Naive thymus-derived CD8-positive, alpha-beta T cell (primary cell): ENCODE data around the gene RAD51B. TPM values are rescaled to one million over a fixed set of nuclear protein-coding genes. Genes with fewer than 3 reads are reported as not detected.
"Not testable (repeated sequence)": the region's sequence is repeated elsewhere in the genome, so short reads cannot be mapped to it uniquely, and the experiment has no call there.

ENCODE experiments used
- ATAC-seq, 2 donors: fragments of 150-1000 bp; cut with Tn5 transposase in 1 of 2; sonication (Bioruptor Pico), chemical (Tn5 transposase) in 1 of 2; 1 replicate in 1 of 2; 2 replicates in 1 of 2; pipeline ENCODE4 v1.10.0; 2021; ENCODE audit warnings: mild to moderate bottlenecking in 2 of 2, moderate library complexity in 2 of 2
- POLR2A ChIA-PET: fragments of 350-600 bp; sonication (Branson Sonifier 250); formaldehyde crosslinking; loops from one replicate; lab custom pipeline; 2021; ENCODE audit warnings: antibody characterized with exemption; lab: Charles Lee
- DNase-seq, 10 donors: peaks; one replicate each; pipeline versions ENCODE4 v3.0.0 to v3.0.0-alpha.2; 2020 to 2022
- H3K27ac Mint-ChIP-seq, 10 donors: one replicate each; pipeline ENCODE4 v1.8.0; 2020 to 2022; ENCODE audit warnings: mild to moderate bottlenecking in 10 of 10, mixed read lengths in 10 of 10, moderate library complexity in 4 of 10, inconsistent platforms in 1 of 10
- H3K27me3 Mint-ChIP-seq, 5 donors: one replicate each; pipeline ENCODE4 v1.8.0; 2021 to 2022; ENCODE audit warnings: mixed read lengths in 5 of 5
- H3K36me3 Mint-ChIP-seq, 3 donors: one replicate each; pipeline ENCODE4 v1.8.0; 2020 to 2022; ENCODE audit warnings: mixed read lengths in 3 of 3, mild to moderate bottlenecking in 2 of 3, inconsistent platforms in 1 of 3
- H3K4me1 Mint-ChIP-seq, 4 donors: one replicate each; pipeline ENCODE4 v1.8.0; 2021 to 2022; ENCODE audit warnings: mixed read lengths in 4 of 4
- H3K4me3 Mint-ChIP-seq, 10 donors: one replicate each; pipeline ENCODE4 v1.8.0; 2020 to 2022; ENCODE audit warnings: mild to moderate bottlenecking in 10 of 10, mixed read lengths in 10 of 10, moderate library complexity in 6 of 10, inconsistent platforms in 1 of 10
- H3K9me3 Mint-ChIP-seq, 9 donors: one replicate each; pipeline ENCODE4 v1.8.0; 2020 to 2022; ENCODE audit warnings: mixed read lengths in 9 of 9, mild to moderate bottlenecking in 3 of 9, inconsistent platforms in 1 of 9, moderate library complexity in 1 of 9
- polyA plus RNA-seq, 3 donors: library from polyadenylated mRNA; unstranded; fragments of 300-500 nt; fragmentation: Illumina TruSeq; gene quantifications; one replicate each; pipeline ENCODE4 v1.2.3, GENCODE V29; 2021
- total RNA-seq, 8 experiments: library from RNA in 2 of 8; stranded (reverse) in 2 of 8; gene quantifications; one replicate each; pipeline ENCODE4 v1.2.3 and lab custom pipeline; 2021 to 2026

RAD51B gene
- total and polyA plus RNA-seq, 5 experiments from 2014 or later, result 15.1 to 30.0 (median 26.4) TPM

- peak in 1 of 2 donors; percentile 9 for ATAC-seq
- DNase-seq, result peak in 1 of 10 donors; percentile 14
Observed at GRCh38 chr14:67815573-67816225, 3.9 kb upstream of the RAD51B start.

GRCh38 chr14:67816326-67817002 lies 3.1 kb upstream of the RAD51B start, which contains the start of gene ZFYVE26:
Gene ZFYVE26, minus strand, starts transcription at chr14:67816590. Its CDS starts 627 bp downstream, at chr14:67815963.
- peak; percentile 94 to 95 for ATAC-seq
- Mint-ChIP-seq H3K9me3 (no peaks in the 10 kb centered on the region), H3K27me3 (no peaks in the 10 kb centered on the region), H3K4me1 (peaks cover 22 to 63% (median 55%) of the 10 kb centered on the region in 4 donors), H3K36me3 (peaks cover 0 to 19% (median 11%) of the 10 kb centered on the region in 3 donors), H3K27ac (peak within 1 kb of the TSS; percentile 91 to 99 (median 98)), H3K4me3 (peak within 1 kb of the TSS; percentile 90 to 100 (median 98))
- POLR2A ChIA-PET, result interaction anchor here (0.5 to 1.4 kb wide), 7 partner anchors 11 to 1000 kb away, joined by 3 to 5 read pairs (median 3); partner anchors contain the start of genes PIGH, RDH11 and ZFP36L1
- peak; percentile 76 to 95 (median 88) for DNase-seq

More at GRCh38 chr14:67815573-67816225, 3.9 kb upstream of the RAD51B start:
- Mint-ChIP-seq H3K36me3 (peaks cover 0 to 26% (median 11%) of the 10 kb centered on the region in 3 donors), H3K4me1 (peaks cover 21 to 58% (median 49%) of the 10 kb centered on the region in 4 donors), H3K27me3 (no peaks in the 10 kb centered on the region), H3K9me3 (no peaks in the 10 kb centered on the region), H3K27ac (peak overlapping the region; percentile 91 to 99 (median 98)), H3K4me3 (peak overlapping the region; percentile 90 to 100 (median 98))
- POLR2A ChIA-PET, result interaction anchor here (0.5 to 1.4 kb wide), 5 partner anchors 120 to 978 kb away, joined by 3 to 5 read pairs (median 3); partner anchors contain the start of genes PIGH, RDH11 and ZFP36L1

GRCh38 chr14:67817750-67818438 lies 1.7 kb upstream of the RAD51B start:
- no peak for ATAC-seq
- peak overlapping the region in 5 of 10 donors; percentile 16 to 71 (median 37) for H3K27ac Mint-ChIP-seq
- H3K4me1 Mint-ChIP-seq, result peaks cover 24 to 61% (median 57%) of the 10 kb centered on the region in 4 donors

GRCh38 chr14:67818476-67818875 lies 1.1 kb upstream of the RAD51B start:
- H3K9me3 Mint-ChIP-seq, POLR2A ChIA-PET, H3K36me3 Mint-ChIP-seq, ATAC-seq, H3K27me3 Mint-ChIP-seq, DNase-seq: not testable (repeated sequence)
- peak overlapping the region in 6 of 10 donors; percentile 16 to 84 (median 65) for H3K27ac Mint-ChIP-seq
- peaks cover 24 to 61% (median 56%) of the 10 kb centered on the region in 4 donors for H3K4me1 Mint-ChIP-seq
- H3K4me3 Mint-ChIP-seq, result peak overlapping the region; percentile 72 to 100 (median 98)

More at GRCh38 chr14:67817750-67818438, 1.7 kb upstream of the RAD51B start:
- Mint-ChIP-seq H3K9me3 (no peaks in the 10 kb centered on the region), H3K4me3 (peak overlapping the region in 9 of 10 donors; percentile 53 to 100 (median 97)), H3K36me3 (peaks cover 0 to 11% (median 6%) of the 10 kb centered on the region in 3 donors), H3K27me3 (no peaks in the 10 kb centered on the region)
- DNase-seq, result no peak
- POLR2A ChIA-PET, result interaction anchor here (0.7 kb wide), 1 partner anchor 232 kb away, joined by 5 read pairs; no protein-coding TSS in a partner anchor

- DNase-seq, result peak in 1 of 10 donors; percentile 7
- peak overlapping the region; percentile 93 to 100 (median 98) for H3K4me3 Mint-ChIP-seq
- H3K27me3 Mint-ChIP-seq, result no peaks in the 10 kb centered on the region
- H3K36me3 Mint-ChIP-seq, result peaks cover 0 to 17% (median 0%) of the 10 kb centered on the region in 3 donors
- H3K27ac Mint-ChIP-seq, result peak overlapping the region; percentile 15 to 98 (median 96)
- POLR2A ChIA-PET, result no interaction called here
- H3K9me3 Mint-ChIP-seq, result no peaks in the 10 kb centered on the region
- H3K4me1 Mint-ChIP-seq, result peaks cover 15 to 44% (median 41%) of the 10 kb centered on the region in 4 donors
- ATAC-seq, result no peak
Observed at GRCh38 chr14:67820428-67820971, 921 bp downstream of the RAD51B start.

- DNase-seq (no peak), ATAC-seq (no peak)
- Mint-ChIP-seq H3K27me3 (no peaks in the 10 kb centered on the region), H3K9me3 (no peaks in the 10 kb centered on the region), H3K4me3 (peak overlapping the region in 8 of 10 donors; percentile 93 to 100 (median 97)), H3K4me1 (peaks cover 12 to 38% (median 36%) of the 10 kb centered on the region in 4 donors), H3K27ac (peak overlapping the region in 1 of 10 donors; percentile 97), H3K36me3 (peaks cover 0 to 24% (median 2%) of the 10 kb centered on the region in 3 donors)
- POLR2A ChIA-PET, result no interaction called here
Observed at GRCh38 chr14:67821121-67821520, 1.5 kb downstream of the RAD51B start.

- POLR2A ChIA-PET, result no interaction called here
- H3K4me3 Mint-ChIP-seq, result no peak overlapping the region
Observed at GRCh38 chr14:67831113-67831512, 11.5 kb downstream of the RAD51B start.

GRCh38 chr14:67833403-67833802 lies 13.8 kb downstream of the RAD51B start:
- Mint-ChIP-seq H3K27ac (peak overlapping the region in 1 of 10 donors; percentile 29), H3K9me3 (peaks cover 0 to under 1% (median 0%) of the 10 kb centered on the region in 9 donors), H3K4me3 (no peak overlapping the region), H3K36me3 (peaks cover 0 to 45% (median 8%) of the 10 kb centered on the region in 3 donors), H3K4me1 (peaks cover 0 to 4% (median under 1%) of the 10 kb centered on the region in 4 donors), H3K27me3 (no peaks in the 10 kb centered on the region)
- DNase-seq, result no peak
- POLR2A ChIA-PET, result no interaction called here
- no peak for ATAC-seq

More at GRCh38 chr14:67831113-67831512, 11.5 kb downstream of the RAD51B start:
- Mint-ChIP-seq H3K27me3 (no peaks in the 10 kb centered on the region), H3K4me1 (peaks cover 0 to 7% (median 0%) of the 10 kb centered on the region in 4 donors), H3K36me3 (peaks cover 3 to 60% (median 20%) of the 10 kb centered on the region in 3 donors), H3K27ac (no peak overlapping the region), H3K9me3 (peaks cover 0 to 1% (median 0%) of the 10 kb centered on the region in 9 donors)
- no peak for DNase-seq
- no peak for ATAC-seq

GRCh38 chr14:67835596-67835995 lies 16.0 kb downstream of the RAD51B start:
- POLR2A ChIA-PET, result no interaction called here
- Mint-ChIP-seq H3K4me3 (no peak overlapping the region), H3K9me3 (no peaks in the 10 kb centered on the region), H3K27me3 (no peaks in the 10 kb centered on the region), H3K27ac (peak overlapping the region in 2 of 10 donors; percentile 31 to 56), H3K36me3 (peaks cover 0 to 28% (median 0%) of the 10 kb centered on the region in 3 donors), H3K4me1 (peaks cover 0 to 4% (median 2%) of the 10 kb centered on the region in 4 donors)
- no peak for ATAC-seq
- DNase-seq, result no peak

GRCh38 chr14:67837011-67837624 lies 17.5 kb downstream of the RAD51B start:
- Mint-ChIP-seq H3K4me1 (peaks cover 2 to 7% (median 4%) of the 10 kb centered on the region in 4 donors), H3K27me3 (no peaks in the 10 kb centered on the region), H3K36me3 (peaks cover 0 to 22% (median 4%) of the 10 kb centered on the region in 3 donors), H3K27ac (peak overlapping the region in 2 of 10 donors; percentile 27 to 60), H3K9me3 (no peaks in the 10 kb centered on the region), H3K4me3 (no peak overlapping the region)
- POLR2A ChIA-PET, result interaction anchor here (1.2 kb wide), 1 partner anchor 980 kb away, joined by 3 read pairs; no protein-coding TSS in a partner anchor
- ATAC-seq (peak; percentile 46 to 58), DNase-seq (peak; percentile 26 to 75 (median 52))

- H3K4me1 Mint-ChIP-seq, result peaks cover 7 to 25% (median 15%) of the 10 kb centered on the region in 4 donors
- DNase-seq (no peak), ATAC-seq (no peak)
- H3K9me3 Mint-ChIP-seq, result peaks cover 0 to 40% (median 15%) of the 10 kb centered on the region in 9 donors
- H3K27me3 Mint-ChIP-seq, result no peaks in the 10 kb centered on the region
- no peak overlapping the region for H3K4me3 Mint-ChIP-seq
- H3K36me3 Mint-ChIP-seq, result peaks cover 17 to 47% (median 26%) of the 10 kb centered on the region in 3 donors
- no peak overlapping the region for H3K27ac Mint-ChIP-seq
- POLR2A ChIA-PET, result no interaction called here
Observed at GRCh38 chr14:67846029-67846610, 26.5 kb downstream of the RAD51B start.
